Measurements from ENCODE around the gene ZNF740. TPM values are rescaled to one million over a fixed set of nuclear protein-coding genes. Genes with fewer than 3 reads are reported as not detected.

ZNF740 gene
- total RNA-seq, 1 experiment from 2014 or later: 41.2 TPM

DNA sequence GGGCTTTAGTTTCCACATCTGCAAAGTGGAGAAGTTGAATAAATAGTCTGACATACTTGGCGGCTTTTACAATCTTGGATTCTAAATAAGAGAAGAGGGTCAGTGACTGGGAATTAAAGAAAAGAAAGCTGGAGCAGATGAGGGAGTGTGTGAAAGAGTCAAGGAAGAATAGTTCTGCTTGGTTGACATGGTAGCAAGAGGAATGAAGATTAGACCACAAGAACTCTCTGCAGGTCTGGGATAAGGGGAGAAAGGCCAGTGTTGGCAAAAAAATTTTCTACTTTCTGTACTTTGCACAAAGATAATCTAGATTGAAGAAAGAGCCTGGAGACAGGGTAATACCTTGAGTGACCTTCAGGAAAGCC is 20.6 kb downstream of the ZNF740 start:
- Mint-ChIP-seq H3K4me1 (0 out of 4 replicates have a peak, but pooled peaks cover 0 to 3% of the 10 kb centered on the region in 2 experiments), H3K27ac (no peak overlapping the region), H3K36me3 (ENCODE audit: insufficient read depth in 1 of 3, low read depth in 3 of 3) (no peaks in the 10 kb centered on the region), H3K27me3 (ENCODE audit: low read depth) (peaks cover 69% of the 10 kb centered on the region), H3K9me3 (0 out of 5 replicates have a peak, but pooled peaks cover 0 to 2% of the 10 kb centered on the region in 2 experiments), H3K4me3 (no peak overlapping the region)
- H4K20me1 ChIP-seq (ENCODE audit: control insufficient read depth, insufficient read depth, insufficient read length): no peaks in the 10 kb centered on the region
- TF ChIP-seq, protein P1, sequence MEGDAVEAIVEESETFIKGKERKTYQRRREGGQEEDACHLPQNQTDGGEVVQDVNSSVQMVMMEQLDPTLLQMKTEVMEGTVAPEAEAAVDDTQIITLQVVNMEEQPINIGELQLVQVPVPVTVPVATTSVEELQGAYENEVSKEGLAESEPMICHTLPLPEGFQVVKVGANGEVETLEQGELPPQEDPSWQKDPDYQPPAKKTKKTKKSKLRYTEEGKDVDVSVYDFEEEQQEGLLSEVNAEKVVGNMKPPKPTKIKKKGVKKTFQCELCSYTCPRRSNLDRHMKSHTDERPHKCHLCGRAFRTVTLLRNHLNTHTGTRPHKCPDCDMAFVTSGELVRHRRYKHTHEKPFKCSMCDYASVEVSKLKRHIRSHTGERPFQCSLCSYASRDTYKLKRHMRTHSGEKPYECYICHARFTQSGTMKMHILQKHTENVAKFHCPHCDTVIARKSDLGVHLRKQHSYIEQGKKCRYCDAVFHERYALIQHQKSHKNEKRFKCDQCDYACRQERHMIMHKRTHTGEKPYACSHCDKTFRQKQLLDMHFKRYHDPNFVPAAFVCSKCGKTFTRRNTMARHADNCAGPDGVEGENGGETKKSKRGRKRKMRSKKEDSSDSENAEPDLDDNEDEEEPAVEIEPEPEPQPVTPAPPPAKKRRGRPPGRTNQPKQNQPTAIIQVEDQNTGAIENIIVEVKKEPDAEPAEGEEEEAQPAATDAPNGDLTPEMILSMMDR (conservative IDR thresholded peaks at IDR 0.05): no peak
- no peaks in the 10 kb centered on the region for H3K79me2 ChIP-seq (ENCODE audit: insufficient read depth, low read length)
- no peaks in the 10 kb centered on the region for H3K79me1 ChIP-seq (ENCODE audit: insufficient read depth, low read depth, low read length, poor library complexity, severe bottlenecking)
- no peak overlapping the region for H2BK120ac ChIP-seq (ENCODE audit: low read depth, low read length, poor library complexity, severe bottlenecking)
- no CpG with 5 or more reads among the region's 1 CpG for WGBS (ENCODE audit: extremely low coverage, insufficient read length, low lambda C conversion rate)
- no peak overlapping the region for H2BK15ac ChIP-seq (ENCODE audit: low read depth, low read length)
- H3T11ph ChIP-seq (ENCODE audit: low read length): no peak overlapping the region
- no peak overlapping the region for H2BK12ac ChIP-seq (ENCODE audit: insufficient read length, low read depth, low read length)
- no peak overlapping the region for H3K56ac ChIP-seq (ENCODE audit: insufficient read length, low read depth, low read length)
- no peak for DNase-seq
- no peak overlapping the region for H3K23ac ChIP-seq (ENCODE audit: insufficient read length, low read depth, low read length)
- H2AK5ac ChIP-seq (ENCODE audit: insufficient read length, low read length): no peak overlapping the region
- H4K8ac ChIP-seq (replicated peaks; ENCODE audit: insufficient read length, low read depth, low read length): no peak overlapping the region
- no peak overlapping the region for H3K14ac ChIP-seq (ENCODE audit: insufficient read depth, low read length)
- H3K27ac ChIP-seq (ENCODE audit: insufficient read length, low read depth, low read length): no peak overlapping the region
- H3K4me1 ChIP-seq (ENCODE audit: insufficient read depth, low read length): no peaks in the 10 kb centered on the region
- H4K91ac ChIP-seq (ENCODE audit: insufficient read length, low read depth, low read length): no peak overlapping the region
- no peak overlapping the region for H2BK20ac ChIP-seq (ENCODE audit: low read depth, low read length, poor library complexity, severe bottlenecking)
- no peak overlapping the region for H3K4me2 ChIP-seq (ENCODE audit: insufficient read depth, insufficient read length, low read length)
- no peak overlapping the region for H3K18ac ChIP-seq (ENCODE audit: insufficient read length, low read depth, low read length)
- no peaks in the 10 kb centered on the region for H3K9me3 ChIP-seq (ENCODE audit: control insufficient read depth, low read depth, low read length)
- no peak overlapping the region for H2AFZ ChIP-seq (ENCODE audit: low read length)
- H3K23me2 ChIP-seq (ENCODE audit: insufficient read length, low read depth, low read length, poor library complexity, severe bottlenecking): no peaks in the 10 kb centered on the region
- H2BK5ac ChIP-seq (ENCODE audit: insufficient read length, low read length): no peak overlapping the region
- peaks cover 6% of the 10 kb centered on the region; the same call in 1 of the 2 replicates for H3K27me3 ChIP-seq (ENCODE audit: insufficient read depth, low read length)
- no peak overlapping the region for H3K4ac ChIP-seq (ENCODE audit: low read depth, low read length)
- no peak overlapping the region for H4K5ac ChIP-seq (ENCODE audit: insufficient read length, low read depth, low read length)
- H3K9ac ChIP-seq (ENCODE audit: extremely low read depth, insufficient read length, low read length): no peak overlapping the region
